Amniotic stem cell (primary cell): Measurements from ENCODE around the gene ZNF740.
"Not testable (repeated sequence)": the region's sequence is repeated elsewhere in the genome, so short reads cannot be mapped to it uniquely, and the experiment has no call there.

ENCODE experiments used
- DNase-seq: peaks from one replicate; lab custom pipeline; 2025; lab: John Stamatoyannopoulos, UW

The ZNF740 gene, protein sequence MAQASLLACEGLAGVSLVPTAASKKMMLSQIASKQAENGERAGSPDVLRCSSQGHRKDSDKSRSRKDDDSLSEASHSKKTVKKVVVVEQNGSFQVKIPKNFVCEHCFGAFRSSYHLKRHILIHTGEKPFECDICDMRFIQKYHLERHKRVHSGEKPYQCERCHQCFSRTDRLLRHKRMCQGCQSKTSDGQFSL

GRCh38 chr12:53180220-53180930, at the start of gene ZNF740, which contains the start of gene CSAD:
Gene ZNF740, plus strand, starts transcription at chr12:53180722. Its CDS starts 1,262 bp downstream, at chr12:53181984.
Gene CSAD, minus strand, starts transcription at chr12:53180925. Its CDS starts 7,455 bp downstream, at chr12:53173470.
- DNase-seq, result peak; percentile 89

DNA sequence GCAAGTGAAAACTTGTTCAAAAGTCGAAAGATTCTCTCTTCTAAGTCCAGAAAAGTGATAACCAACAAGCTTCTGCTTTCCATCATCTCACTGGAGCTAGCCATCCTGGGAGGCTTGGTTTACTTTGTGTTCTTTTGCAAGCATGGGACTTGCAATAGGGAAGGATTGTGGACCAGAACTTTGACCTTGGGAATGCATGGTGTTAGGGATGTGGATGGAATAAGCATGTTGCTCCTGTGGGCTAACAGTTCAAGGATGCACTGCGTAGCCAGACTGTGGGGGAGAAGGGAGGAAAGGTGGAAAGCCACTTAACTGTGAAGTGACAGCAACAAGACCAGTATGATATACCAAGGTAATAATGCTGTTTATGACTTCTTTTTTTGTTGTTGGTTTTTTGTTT, 48.7 kb upstream of the ZNF740 start:
- no peak for DNase-seq

GRCh38 chr12:53133722-53134121, 46.8 kb upstream of the ZNF740 start:
- DNase-seq, result no peak

GRCh38 chr12:53143355-53143754, 37.2 kb upstream of the ZNF740 start:
- DNase-seq, result no peak

- no peak for DNase-seq
These were observed 34.9 kb upstream of the ZNF740 start for GRCh38 chr12:53145383-53146260.

- DNase-seq, result no peak
These were observed 33.3 kb upstream of the ZNF740 start for GRCh38 chr12:53147181-53147580.

DNA sequence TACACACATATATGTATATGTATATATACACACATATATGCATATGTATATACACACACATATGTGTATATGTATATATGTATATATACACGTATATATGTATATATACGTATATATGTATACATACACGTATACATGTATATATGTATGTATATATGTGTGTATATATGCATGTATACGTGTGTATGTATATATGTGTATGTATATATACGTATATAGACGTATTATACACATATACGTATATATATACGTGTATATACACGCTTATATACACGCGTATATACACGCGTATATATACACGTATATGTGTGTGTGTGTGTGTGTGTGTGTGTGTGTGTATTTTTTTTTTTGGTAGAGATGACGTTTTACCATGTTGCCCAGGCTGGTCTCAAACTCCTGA, 32.9 kb upstream of the ZNF740 start:
- no peak for DNase-seq

DNA sequence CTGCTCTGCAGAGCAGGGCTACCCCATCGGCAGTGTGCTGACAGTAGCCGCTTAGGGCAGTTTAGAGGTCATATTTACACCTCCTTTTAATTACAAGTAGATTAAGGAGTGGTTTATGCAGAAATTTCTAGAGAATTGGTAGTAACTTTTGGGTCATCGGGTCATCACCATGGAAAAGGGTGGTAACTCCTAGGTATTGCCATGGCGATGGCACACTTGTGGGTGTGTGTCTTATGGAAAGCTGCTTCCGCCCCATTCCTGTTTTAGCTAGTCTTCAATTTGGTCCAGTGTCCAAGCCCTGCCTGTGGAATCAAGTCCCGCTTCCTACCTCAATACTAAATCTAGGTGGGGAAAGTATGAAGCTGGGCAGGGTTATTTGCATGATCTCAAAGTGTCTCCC, 29.5 kb upstream of the ZNF740 start:
- no peak for DNase-seq

GRCh38 chr12:53152390-53152789, 28.1 kb upstream of the ZNF740 start:
- no peak for DNase-seq

DNA sequence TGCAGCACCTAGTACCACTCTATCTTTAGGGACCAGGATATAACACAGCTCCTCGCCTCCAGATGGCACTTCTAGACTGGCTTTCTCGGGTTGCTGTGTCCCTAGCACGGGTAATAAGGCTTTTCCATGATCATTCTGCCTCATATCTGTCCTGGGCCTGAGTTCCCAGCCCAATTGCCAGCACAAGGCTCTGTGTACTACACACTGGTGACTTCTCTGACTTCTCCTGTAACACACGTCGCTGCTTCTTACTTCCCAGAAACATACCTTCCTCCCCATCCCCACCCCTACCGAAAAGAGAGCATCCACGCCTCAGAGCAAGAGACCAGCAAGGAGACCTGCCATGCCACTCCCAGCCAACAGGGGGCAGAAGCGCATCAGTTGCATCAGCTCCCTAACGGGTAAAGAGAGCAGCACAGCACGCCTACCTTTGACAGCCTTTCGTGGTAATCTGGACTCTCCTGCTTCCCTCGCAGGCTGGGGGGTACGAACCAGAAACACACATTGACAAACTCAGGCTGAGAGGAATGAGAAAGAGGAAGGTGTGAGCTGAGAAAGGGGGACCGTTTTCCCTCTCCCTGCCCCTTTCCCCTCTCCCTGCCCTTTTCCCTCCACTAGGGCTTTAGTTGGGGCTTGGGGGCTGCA, 21.2 kb upstream of the ZNF740 start:
- peak; percentile 21 for DNase-seq

DNA sequence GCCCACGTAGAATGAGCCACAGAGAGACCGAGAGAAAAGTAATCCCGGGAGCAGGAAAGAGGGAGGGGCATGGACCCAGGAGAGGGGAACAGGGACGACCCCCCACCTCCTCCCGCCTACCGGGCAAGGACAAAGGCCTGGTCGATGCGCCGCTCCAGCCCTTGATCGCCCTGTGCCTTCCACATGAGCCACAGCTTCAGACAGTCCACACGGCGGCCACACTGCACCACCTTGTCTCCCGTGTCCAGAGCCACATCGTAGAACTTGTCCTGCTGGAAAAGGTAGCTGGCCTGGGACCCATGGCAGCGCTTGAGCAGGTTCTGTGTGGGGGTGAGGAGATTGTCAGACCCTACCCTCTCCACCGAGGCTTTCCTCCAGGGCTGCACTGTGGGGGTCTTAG, 20.5 kb upstream of the ZNF740 start:
- DNase-seq, result no peak

- no peak for DNase-seq
These were observed 19.8 kb upstream of the ZNF740 start for GRCh38 chr12:53160673-53161072.

DNA sequence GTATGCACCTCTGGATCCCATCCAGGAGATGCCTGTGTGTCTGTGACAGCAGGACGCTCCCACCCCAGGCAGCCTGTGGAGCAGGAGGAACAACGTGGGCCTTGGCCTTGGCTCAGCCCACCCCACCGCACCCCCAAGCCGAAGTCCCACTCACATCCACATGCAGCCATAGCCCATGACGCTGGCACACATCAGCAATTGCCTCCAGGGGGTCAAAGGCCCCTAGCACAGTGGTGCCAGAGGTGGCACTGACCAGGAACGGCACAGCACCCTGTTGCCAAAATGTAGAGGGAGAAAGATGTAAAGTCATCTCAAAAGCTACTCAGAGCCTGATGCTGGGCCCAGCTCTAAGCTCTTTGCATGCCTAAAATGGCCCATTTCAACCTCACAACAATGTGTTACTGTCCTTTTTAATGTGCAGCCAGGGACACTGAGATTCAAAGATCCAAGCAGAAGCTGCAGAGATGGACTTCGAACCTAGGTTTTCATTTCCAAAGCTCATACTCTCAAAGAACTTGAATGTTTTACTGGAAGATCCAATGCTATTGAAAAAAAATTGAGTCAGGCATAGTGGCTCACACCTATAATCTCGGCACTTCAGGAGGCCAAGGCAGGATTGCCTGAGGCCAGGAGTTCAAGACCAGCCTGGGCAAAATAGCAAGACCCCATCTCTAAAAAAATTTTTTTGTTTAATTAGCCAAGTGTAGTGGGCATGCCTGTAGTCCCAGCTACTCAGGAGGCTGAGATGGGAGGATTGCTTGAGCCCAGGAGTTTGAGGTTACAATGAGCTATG, 19.2 kb upstream of the ZNF740 start:
- DNase-seq, result no peak

GRCh38 chr12:53163008-53163407, 17.5 kb upstream of the ZNF740 start:
- not testable (repeated sequence) for DNase-seq

GRCh38 chr12:53166837-53167236, 13.7 kb upstream of the ZNF740 start:
- no peak for DNase-seq

DNA sequence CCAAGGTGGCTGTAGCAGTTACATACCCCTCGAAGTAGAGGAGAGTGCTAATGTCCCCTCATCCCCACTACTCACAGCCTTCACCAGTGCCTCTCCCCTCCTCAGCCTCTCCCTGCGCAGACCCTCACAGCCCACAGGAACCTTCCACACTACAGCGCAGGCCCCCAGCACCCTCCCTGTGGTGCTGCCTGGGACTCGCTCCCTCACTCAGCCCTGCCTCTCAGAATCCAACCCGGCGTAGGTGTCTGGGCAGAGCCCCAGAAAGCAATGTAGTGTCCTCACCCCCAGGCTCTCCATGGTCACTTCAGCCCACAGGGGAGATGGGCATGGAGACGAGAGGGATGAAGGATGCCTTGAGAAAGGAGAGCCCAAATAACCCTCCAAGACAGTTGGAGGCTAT, 10.9 kb upstream of the ZNF740 start:
- DNase-seq, result no peak

- DNase-seq, result no peak
These were observed 10.3 kb upstream of the ZNF740 start for GRCh38 chr12:53170215-53170614.

DNA sequence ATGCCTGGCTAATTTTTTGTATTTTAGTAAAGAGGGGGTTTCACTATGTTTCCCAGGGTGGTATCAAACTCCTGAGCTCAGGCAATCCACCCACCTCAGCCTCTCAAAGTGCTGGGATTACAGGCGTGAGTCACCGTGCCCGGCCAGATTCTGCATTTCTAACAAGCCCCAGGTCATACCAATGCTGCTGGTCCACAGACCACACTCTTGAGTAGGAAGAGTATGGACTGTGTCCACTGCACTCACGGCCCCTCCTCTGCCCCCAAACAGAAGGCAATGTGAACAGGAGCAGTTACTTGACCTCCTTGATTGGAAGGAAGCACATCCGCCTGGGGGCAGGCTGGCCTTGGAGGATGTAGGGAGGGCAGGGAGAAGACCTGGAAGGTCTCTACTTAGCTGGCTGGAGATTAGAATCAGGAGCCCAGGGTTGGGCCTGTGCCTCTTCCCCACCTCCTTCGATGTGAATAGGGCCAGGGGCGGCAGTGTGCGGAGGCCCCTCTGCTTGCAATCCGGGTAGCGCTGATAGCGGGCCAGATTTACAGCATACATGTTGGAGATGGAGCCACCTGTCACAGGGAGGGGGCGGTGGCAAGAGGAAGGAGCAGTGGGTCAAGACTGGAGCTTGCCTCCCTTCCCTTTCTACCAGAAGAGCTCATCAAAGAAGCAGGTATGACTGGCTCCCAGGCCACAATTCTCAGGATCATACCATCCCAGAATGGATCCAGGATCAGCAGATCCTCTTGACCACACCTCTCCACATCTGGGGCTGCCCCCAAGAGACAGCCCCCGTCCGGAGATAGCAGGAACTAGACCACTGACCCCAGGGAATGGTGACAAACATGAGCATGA, 9.4 kb upstream of the ZNF740 start:
- no peak for DNase-seq

GRCh38 chr12:53171725-53172329, 8.7 kb upstream of the ZNF740 start:
- DNase-seq, result no peak

DNA sequence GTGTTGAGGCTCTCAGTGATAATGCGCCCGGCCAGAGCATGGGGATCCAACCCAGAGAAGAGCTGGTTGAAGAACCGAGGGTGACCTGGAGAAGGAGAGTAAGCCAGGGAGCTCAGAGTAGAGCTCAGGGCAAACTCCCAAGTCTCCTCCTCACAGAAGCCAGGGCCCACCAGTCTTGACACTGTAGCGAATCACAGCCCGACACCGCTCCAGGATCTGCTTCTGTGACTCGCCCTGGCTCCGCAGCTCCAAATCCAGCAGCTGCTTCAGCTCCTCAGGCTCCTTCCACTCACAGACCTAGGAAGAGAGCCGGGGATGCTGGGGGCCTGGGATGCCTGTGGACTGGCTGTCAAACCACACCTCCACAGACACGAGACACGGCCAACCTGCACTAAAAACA, 8.2 kb upstream of the ZNF740 start:
- DNase-seq, result no peak
